GM23338 (cell line): Measurements from ENCODE around the gene TRMT2A. TPM values are rescaled to one million over a fixed set of nuclear protein-coding genes. Genes with fewer than 3 reads are reported as not detected.

Source experiments
- EZH2phosphoT487 ChIP-seq: fragments of 200-600 bp; sonication (generic); IDR thresholded peaks from one replicate; pipeline ENCODE4 v1.8.1; 2018; ENCODE audit warnings: antibody characterized with exemption; ENCODE audit not compliant: unreplicated experiment
- REST ChIP-seq: IDR thresholded peaks from one replicate; pipeline ENCODE4 v1.6.1; 2018; ENCODE audit warnings: antibody characterized with exemption; ENCODE audit not compliant: unreplicated experiment
- STAT1 ChIP-seq: IDR thresholded peaks from one replicate; pipeline ENCODE4 v1.6.1; 2016; ENCODE audit warnings: antibody characterized with exemption; ENCODE audit not compliant: unreplicated experiment
- ZNF114 ChIP-seq: fragments of 250-450 bp; sonication (Bioruptor Pico); IDR thresholded peaks from 2 replicates; pipeline ENCODE4 v1.5.0; 2020; ENCODE audit warnings: mild to moderate bottlenecking, moderate library complexity
- polyA plus RNA-seq: library from polyadenylated mRNA; unstranded; fragments of >200 nt; fragmentation: Nextera tagmentation; extraction: Ambion mirVana; gene quantifications from 2 replicates; pipeline ENCODE4 v1.2.1, GENCODE V29; 2016
- total RNA-seq: library from RNA; depleted of rRNA; stranded (reverse); fragments of >200 nt; shearing (Covaris generic); gene quantifications from 2 replicates; pipeline ENCODE4 v1.2.3, GENCODE V29; 2014
- TF ChIP-seq, protein P1 (sequence below): fragments of 250-450 bp; sonication (Bioruptor Pico); IDR thresholded peaks from 2 replicates; pipeline ENCODE4 v1.5.0; 2020; ENCODE audit warnings: mild to moderate bottlenecking, moderate library complexity

The TRMT2A gene
- total and polyA plus RNA-seq, 2 experiments from 2014 or later: 41.3 to 61.3 TPM

GRCh38 chr22:20158391-20159036, 41.5 kb upstream of the TRMT2A start (continued):
- TF ChIP-seq, protein P1, sequence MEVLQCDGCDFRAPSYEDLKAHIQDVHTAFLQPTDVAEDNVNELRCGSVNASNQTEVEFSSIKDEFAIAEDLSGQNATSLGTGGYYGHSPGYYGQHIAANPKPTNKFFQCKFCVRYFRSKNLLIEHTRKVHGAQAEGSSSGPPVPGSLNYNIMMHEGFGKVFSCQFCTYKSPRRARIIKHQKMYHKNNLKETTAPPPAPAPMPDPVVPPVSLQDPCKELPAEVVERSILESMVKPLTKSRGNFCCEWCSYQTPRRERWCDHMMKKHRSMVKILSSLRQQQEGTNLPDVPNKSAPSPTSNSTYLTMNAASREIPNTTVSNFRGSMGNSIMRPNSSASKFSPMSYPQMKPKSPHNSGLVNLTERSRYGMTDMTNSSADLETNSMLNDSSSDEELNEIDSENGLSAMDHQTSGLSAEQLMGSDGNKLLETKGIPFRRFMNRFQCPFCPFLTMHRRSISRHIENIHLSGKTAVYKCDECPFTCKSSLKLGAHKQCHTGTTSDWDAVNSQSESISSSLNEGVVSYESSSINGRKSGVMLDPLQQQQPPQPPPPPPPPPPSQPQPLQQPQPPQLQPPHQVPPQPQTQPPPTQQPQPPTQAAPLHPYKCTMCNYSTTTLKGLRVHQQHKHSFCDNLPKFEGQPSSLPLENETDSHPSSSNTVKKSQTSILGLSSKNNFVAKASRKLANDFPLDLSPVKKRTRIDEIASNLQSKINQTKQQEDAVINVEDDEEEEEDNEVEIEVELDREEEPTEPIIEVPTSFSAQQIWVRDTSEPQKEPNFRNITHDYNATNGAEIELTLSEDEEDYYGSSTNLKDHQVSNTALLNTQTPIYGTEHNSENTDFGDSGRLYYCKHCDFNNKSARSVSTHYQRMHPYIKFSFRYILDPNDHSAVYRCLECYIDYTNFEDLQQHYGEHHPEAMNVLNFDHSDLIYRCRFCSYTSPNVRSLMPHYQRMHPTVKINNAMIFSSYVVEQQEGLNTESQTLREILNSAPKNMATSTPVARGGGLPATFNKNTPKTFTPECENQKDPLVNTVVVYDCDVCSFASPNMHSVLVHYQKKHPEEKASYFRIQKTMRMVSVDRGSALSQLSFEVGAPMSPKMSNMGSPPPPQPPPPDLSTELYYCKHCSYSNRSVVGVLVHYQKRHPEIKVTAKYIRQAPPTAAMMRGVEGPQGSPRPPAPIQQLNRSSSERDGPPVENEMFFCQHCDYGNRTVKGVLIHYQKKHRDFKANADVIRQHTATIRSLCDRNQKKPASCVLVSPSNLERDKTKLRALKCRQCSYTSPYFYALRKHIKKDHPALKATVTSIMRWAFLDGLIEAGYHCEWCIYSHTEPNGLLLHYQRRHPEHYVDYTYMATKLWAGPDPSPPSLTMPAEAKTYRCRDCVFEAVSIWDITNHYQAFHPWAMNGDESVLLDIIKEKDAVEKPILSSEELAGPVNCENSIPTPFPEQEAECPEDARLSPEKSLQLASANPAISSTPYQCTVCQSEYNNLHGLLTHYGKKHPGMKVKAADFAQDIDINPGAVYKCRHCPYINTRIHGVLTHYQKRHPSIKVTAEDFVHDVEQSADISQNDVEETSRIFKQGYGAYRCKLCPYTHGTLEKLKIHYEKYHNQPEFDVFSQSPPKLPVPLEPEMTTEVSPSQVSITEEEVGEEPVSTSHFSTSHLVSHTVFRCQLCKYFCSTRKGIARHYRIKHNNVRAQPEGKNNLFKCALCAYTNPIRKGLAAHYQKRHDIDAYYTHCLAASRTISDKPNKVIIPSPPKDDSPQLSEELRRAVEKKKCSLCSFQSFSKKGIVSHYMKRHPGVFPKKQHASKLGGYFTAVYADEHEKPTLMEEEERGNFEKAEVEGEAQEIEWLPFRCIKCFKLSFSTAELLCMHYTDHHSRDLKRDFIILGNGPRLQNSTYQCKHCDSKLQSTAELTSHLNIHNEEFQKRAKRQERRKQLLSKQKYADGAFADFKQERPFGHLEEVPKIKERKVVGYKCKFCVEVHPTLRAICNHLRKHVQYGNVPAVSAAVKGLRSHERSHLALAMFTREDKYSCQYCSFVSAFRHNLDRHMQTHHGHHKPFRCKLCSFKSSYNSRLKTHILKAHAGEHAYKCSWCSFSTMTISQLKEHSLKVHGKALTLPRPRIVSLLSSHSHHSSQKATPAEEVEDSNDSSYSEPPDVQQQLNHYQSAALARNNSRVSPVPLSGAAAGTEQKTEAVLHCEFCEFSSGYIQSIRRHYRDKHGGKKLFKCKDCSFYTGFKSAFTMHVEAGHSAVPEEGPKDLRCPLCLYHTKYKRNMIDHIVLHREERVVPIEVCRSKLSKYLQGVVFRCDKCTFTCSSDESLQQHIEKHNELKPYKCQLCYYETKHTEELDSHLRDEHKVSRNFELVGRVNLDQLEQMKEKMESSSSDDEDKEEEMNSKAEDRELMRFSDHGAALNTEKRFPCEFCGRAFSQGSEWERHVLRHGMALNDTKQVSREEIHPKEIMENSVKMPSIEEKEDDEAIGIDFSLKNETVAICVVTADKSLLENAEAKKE (CRISPR knock-in tag): no peak
- no peak for TF ChIP-seq EZH2phosphoT487
- no peak for TF ChIP-seq REST
- TF ChIP-seq STAT1: no peak
- no peak for TF ChIP-seq ZNF114 (CRISPR knock-in tag)
